ENCODE measurements around the gene ZNF717. TPM values are rescaled to one million over a fixed set of nuclear protein-coding genes. Genes with fewer than 3 reads are reported as not detected.

The ZNF717 gene
- total and polyA plus RNA-seq, 8 donors = 3.9 to 12.5 (median 6.3) TPM

DNA sequence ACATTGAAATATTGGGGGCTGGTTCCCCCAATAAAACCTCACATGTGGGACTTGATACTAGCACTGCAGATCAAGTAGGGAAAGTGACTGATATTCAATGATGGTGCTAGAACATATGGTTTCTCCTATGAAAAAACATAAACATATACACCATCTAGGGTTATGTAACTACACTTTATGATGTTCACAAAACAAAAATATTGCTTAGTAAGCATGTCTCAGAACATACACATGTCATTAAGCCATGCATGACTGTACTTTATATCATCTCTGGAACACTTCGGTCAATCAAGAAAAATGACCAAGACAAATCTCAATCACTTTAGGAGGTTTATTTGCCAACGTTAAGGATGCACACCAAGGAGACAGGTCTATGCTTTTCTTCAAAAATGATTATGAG, 57.4 kb downstream of the ZNF717 start:
- Histone ChIP-seq H3K4me3 (no peak overlapping the region), H3K36me3 (peaks cover 0 to 16% (median 6%) of the 10 kb centered on the region in 3 donors), H3K9me3 (peaks cover 0 to 8% (median 0%) of the 10 kb centered on the region in 4 donors), H3K27me3 (no peaks in the 10 kb centered on the region), H3K4me1 (no peaks in the 10 kb centered on the region), H3K27ac (no peak overlapping the region)
- TF ChIP-seq, protein P1, sequence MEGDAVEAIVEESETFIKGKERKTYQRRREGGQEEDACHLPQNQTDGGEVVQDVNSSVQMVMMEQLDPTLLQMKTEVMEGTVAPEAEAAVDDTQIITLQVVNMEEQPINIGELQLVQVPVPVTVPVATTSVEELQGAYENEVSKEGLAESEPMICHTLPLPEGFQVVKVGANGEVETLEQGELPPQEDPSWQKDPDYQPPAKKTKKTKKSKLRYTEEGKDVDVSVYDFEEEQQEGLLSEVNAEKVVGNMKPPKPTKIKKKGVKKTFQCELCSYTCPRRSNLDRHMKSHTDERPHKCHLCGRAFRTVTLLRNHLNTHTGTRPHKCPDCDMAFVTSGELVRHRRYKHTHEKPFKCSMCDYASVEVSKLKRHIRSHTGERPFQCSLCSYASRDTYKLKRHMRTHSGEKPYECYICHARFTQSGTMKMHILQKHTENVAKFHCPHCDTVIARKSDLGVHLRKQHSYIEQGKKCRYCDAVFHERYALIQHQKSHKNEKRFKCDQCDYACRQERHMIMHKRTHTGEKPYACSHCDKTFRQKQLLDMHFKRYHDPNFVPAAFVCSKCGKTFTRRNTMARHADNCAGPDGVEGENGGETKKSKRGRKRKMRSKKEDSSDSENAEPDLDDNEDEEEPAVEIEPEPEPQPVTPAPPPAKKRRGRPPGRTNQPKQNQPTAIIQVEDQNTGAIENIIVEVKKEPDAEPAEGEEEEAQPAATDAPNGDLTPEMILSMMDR (IDR thresholded peaks at IDR 0.05) = no peak
- FAIRE-seq = no peak
- intact Hi-C loops (cut with DNase I) = no loop called here
- WGBS, 2 donors = 90 to 93% methylated on average over 2 of the region's 2 CpGs
- DNase-seq = no peak
- no peak for ATAC-seq

DNA sequence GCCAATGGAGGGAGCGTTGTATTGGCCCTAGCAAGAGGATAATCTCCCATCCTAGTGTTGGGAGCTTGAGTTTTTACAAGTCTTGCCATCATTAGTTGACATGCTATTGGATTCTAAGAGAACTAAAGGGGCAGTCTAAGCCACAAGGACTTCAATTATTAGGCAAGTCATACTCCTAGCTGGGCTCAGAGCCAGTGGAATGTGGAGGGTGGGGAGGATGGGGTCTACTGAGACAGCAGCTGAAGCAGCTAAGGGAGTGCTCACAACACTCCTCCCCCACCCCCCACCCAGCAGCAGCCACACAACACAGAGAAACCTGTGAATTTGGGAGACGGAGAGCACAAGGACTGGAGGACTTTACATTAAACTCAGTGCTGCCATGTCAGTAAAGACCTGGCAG, 93.3 kb downstream of the ZNF717 start:
- H3K36me3 ChIP-seq = no peaks in the 10 kb centered on the region
- H3K27me3 ChIP-seq = no peaks in the 10 kb centered on the region
- WGBS, 2 donors = 45 to 65% methylated on average over 2 of the region's 2 CpGs
- FAIRE-seq (no peak), DNase-seq (no peak), ATAC-seq (no peak)
- H3K9me3 ChIP-seq = no peaks in the 10 kb centered on the region
- intact Hi-C loops (cut with DNase I) = no loop called here
- H3K4me3 ChIP-seq = no peak overlapping the region
- H3K4me1 ChIP-seq = no peaks in the 10 kb centered on the region
- TF ChIP-seq, protein P1 (IDR thresholded peaks at IDR 0.05) = no peak
- no peak overlapping the region for H3K27ac ChIP-seq

DNA sequence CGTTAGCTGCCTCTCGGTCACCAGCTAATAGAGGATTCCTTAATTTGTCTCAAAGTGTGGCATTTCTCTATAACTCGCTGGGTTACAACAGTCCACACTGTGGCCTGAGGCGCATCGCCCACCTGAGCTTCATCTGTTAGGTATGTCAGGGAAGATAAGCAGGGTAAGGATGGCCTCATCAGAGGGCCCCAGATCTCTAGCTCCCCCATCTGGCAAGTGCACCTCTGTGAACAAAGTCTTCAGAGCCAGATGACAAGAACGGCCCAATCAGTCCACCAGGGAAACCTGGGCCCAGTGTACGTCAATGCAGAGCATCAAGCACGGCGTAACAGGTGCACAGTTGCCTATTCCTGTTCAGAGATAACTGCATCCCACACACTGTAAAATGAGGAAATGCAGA, 98.0 kb downstream of the ZNF717 start:
- H3K4me1 ChIP-seq = no peaks in the 10 kb centered on the region
- H3K36me3 ChIP-seq = no peaks in the 10 kb centered on the region
- H3K27me3 ChIP-seq = no peaks in the 10 kb centered on the region
- ATAC-seq = no peak
- no peaks in the 10 kb centered on the region for H3K9me3 ChIP-seq
- 89 to 98% methylated on average over 9 of the region's 9 CpGs for WGBS, 2 donors
- FAIRE-seq = no peak
- TF ChIP-seq, protein P1 (IDR thresholded peaks at IDR 0.05) = no peak
- no peak for DNase-seq
- H3K27ac ChIP-seq = no peak overlapping the region
- intact Hi-C loops (cut with DNase I) = no loop called here
- H3K4me3 ChIP-seq = no peak overlapping the region

Small RNA genes lying within 50 kb of the gene (microRNA-seq; reads per million reads assigned to microRNA genes)
- 0 reads per million in 2 donors for gene MIR4273

Other genes with a start within 250 kb of the ZNF717 start
- not detected for gene FRG2C, start 121.2 kb downstream of the ZNF717 start, total RNA-seq
- not detected for gene FRG2C, start 121.2 kb downstream of the ZNF717 start, polyA plus RNA-seq

Data from pancreas (tissue), 10 donors.